Lung (tissue), 12 donors: Measurements from ENCODE around the gene MLEC. TPM values are rescaled to one million over a fixed set of nuclear protein-coding genes. Genes with fewer than 3 reads are reported as not detected.
A peak's percentile ranks its signal among the peaks of the same experiment; 100 is the strongest.

ENCODE experiments used
- ATAC-seq: fragments of 200-7000 bp; cut with Tn5 transposase; one replicate; pipeline ENCODE4 v1.9.1; 2020; ENCODE audit warnings: moderate number of reproducible peaks; ENCODE audit not compliant: insufficient read depth, low FRiP score
- DNase-seq, 3 donors: peaks; one replicate each; pipeline ENCODE4 v3.0.0-alpha.2; 2013 to 2017
- H3K27ac ChIP-seq, 2 donors: one replicate each; pipeline ENCODE4 v1.5.1; 2013; ENCODE audit warnings: mild to moderate bottlenecking in 2 of 2, moderate library complexity in 2 of 2, control low read depth in 1 of 2, inconsistent platforms in 1 of 2, low read depth in 1 of 2, low read length in 1 of 2
- H3K27me3 ChIP-seq, 3 donors: one replicate each; pipeline ENCODE4 v1.5.1; 2013; ENCODE audit warnings: low read length in 2 of 3; ENCODE audit not compliant: control insufficient read depth in 3 of 3, insufficient read depth in 3 of 3
- H3K36me3 ChIP-seq, 4 donors: one replicate each; pipeline ENCODE4 v1.5.1; 2013; ENCODE audit warnings: low read length in 4 of 4, mild to moderate bottlenecking in 1 of 4, moderate library complexity in 1 of 4; ENCODE audit not compliant: control insufficient read depth in 4 of 4, insufficient read depth in 4 of 4
- H3K4me1 ChIP-seq, 5 donors: one replicate each; pipeline ENCODE4 v1.5.1; 2013; ENCODE audit warnings: low read length in 5 of 5, mild to moderate bottlenecking in 2 of 5, moderate library complexity in 1 of 5; ENCODE audit not compliant: control insufficient read depth in 5 of 5, insufficient read depth in 5 of 5
- H3K4me3 ChIP-seq: one replicate; pipeline ENCODE4 v1.5.1; 2013; ENCODE audit warnings: mild to moderate bottlenecking, control low read depth, moderate library complexity
- H3K9ac ChIP-seq, 2 donors: one replicate each; pipeline ENCODE4 v1.5.1; 2013; ENCODE audit warnings: low read length in 2 of 2, control low read depth in 1 of 2; ENCODE audit not compliant: insufficient read depth in 1 of 2
- H3K9me3 ChIP-seq, 4 donors: one replicate each; pipeline ENCODE4 v1.5.1; 2013; ENCODE audit warnings: low read length in 3 of 4, mild to moderate bottlenecking in 1 of 4, moderate library complexity in 1 of 4; ENCODE audit not compliant: control insufficient read depth in 4 of 4, insufficient read depth in 3 of 4
- CTCF ChIP-seq: IDR thresholded peaks from 2 replicates; pipeline ENCODE4 v1.5.1; 2012; ENCODE audit warnings: mild to moderate bottlenecking; ENCODE audit errors: control extremely low read depth, extremely low read depth
- whole genome bisulfite sequencing, 2 donors: extraction: QIAGEN DNeasy Blood & Tissue Kit; methylation state at CpG; one replicate each; pipeline ENCODE4 v1.1.7; 2013; 5-methylcytosine and 5-hydroxymethylcytosine counted together
- polyA plus RNA-seq, 2 donors: library from polyadenylated mRNA; stranded (reverse); fragments of 200-250 nt; gene quantifications; one replicate each; pipeline ENCODE4 v1.2.1, GENCODE V29; 2013
- total RNA-seq, 2 donors: library from RNA; depleted of rRNA in 1 of 2; stranded (reverse); fragments of >200 nt in 1 of 2; gene quantifications; one replicate each; pipeline ENCODE4 v1.2.1, GENCODE V29; 2014 to 2021
- donor health status: control.
- donor health status: control.
- donor health status: Bipolar disorder and iron deficiency.
- donor health status: healthy.
- donor health status: DM: yes; HTN: yes; CAD: no.

MLEC gene
- total and polyA plus RNA-seq, 4 donors: 34.1 to 161 (median 53.7) TPM

GRCh38 chr12:120670667-120671066 is 16.3 kb upstream of the MLEC start:
- Histone ChIP-seq H3K4me3 (no peak overlapping the region), H3K9me3 (no peaks in the 10 kb centered on the region), H3K36me3 (no peaks in the 10 kb centered on the region), H3K27me3 (no peaks in the 10 kb centered on the region), H3K9ac (no peak overlapping the region), H3K4me1 (peaks cover 0 to 8% (median 2%) of the 10 kb centered on the region in 5 donors), H3K27ac (no peak overlapping the region)
- TF ChIP-seq CTCF: no peak
- ATAC-seq (no peak), DNase-seq (no peak)
- WGBS, 2 donors: 95 to 96% methylated on average over 5 of the region's 5 CpGs

GRCh38 chr12:120674097-120674636 is 12.8 kb upstream of the MLEC start:
- WGBS, 2 donors: 86 to 87% methylated on average over 6 of the region's 6 CpGs
- H3K4me3 ChIP-seq: no peak overlapping the region
- H3K4me1 ChIP-seq: peaks cover 0 to 6% (median 3%) of the 10 kb centered on the region in 5 donors
- no peak for TF ChIP-seq CTCF
- H3K27me3 ChIP-seq: no peaks in the 10 kb centered on the region
- H3K9me3 ChIP-seq: no peaks in the 10 kb centered on the region
- H3K27ac ChIP-seq: no peak overlapping the region
- ATAC-seq (no peak), DNase-seq (no peak)
- H3K36me3 ChIP-seq: no peaks in the 10 kb centered on the region
- H3K9ac ChIP-seq: no peak overlapping the region

GRCh38 chr12:120677765-120678473 is 9.0 kb upstream of the MLEC start:
- Histone ChIP-seq H3K27me3 (no peaks in the 10 kb centered on the region), H3K4me3 (no peak overlapping the region), H3K4me1 (peaks cover 0 to 2% (median 0%) of the 10 kb centered on the region in 5 donors), H3K27ac (peak overlapping the region; percentile 58 to 74), H3K9me3 (no peaks in the 10 kb centered on the region), H3K9ac (no peak overlapping the region), H3K36me3 (no peaks in the 10 kb centered on the region)
- DNase-seq (peak in 1 of 3 donors; percentile 25), ATAC-seq (no peak)
- 52% methylated on average over 7 of the region's 7 CpGs for WGBS, 2 donors
- TF ChIP-seq CTCF: no peak
